Panc1 (cell line): ENCODE results near the gene MYBPHL. TPM values are rescaled to one million over a fixed set of nuclear protein-coding genes. Genes with fewer than 3 reads are reported as not detected.
"Not testable (repeated sequence)": the region's sequence is repeated elsewhere in the genome, so short reads cannot be mapped to it uniquely, and the experiment has no call there.

Experiments
- ATAC-seq: fragments of 200-7000 bp; cut with Tn5 transposase; 2 replicates; pipeline ENCODE4 v1.9.1; 2020; ENCODE audit warnings: mild to moderate bottlenecking, moderate library complexity
- BruUV-seq: library from RNA; stranded (reverse); fragments of 400-500 nt; replicated peaks from 2 replicates; lab custom pipeline; 2021; lab: Mats Ljungman, UMichigan
- CTCF ChIA-PET: fragments of 300-600 bp; sonication (Branson Sonifier 250); formaldehyde crosslinking; loops from one replicate; lab custom pipeline; 2022; ENCODE audit warnings: antibody characterized with exemption; lab: Charles Lee
- POLR2A ChIA-PET: fragments of 300-600 bp; sonication (Branson Sonifier 250); formaldehyde crosslinking; loops from one replicate; lab custom pipeline; 2022; ENCODE audit warnings: antibody characterized with exemption; lab: Charles Lee
- DNase-seq: peaks from one replicate; pipeline ENCODE4 v3.0.0-alpha.2; 2010; ENCODE audit warnings: low read depth, low spot score
- H3K27ac ChIP-seq: 2 replicates; pipeline ENCODE4 v1.5.1; 2011; ENCODE audit warnings: mild to moderate bottlenecking, low read length, inconsistent platforms
- H3K27me3 ChIP-seq: fragments of 200-500 bp; sonication (Bioruptor generic); 2 replicates; pipeline ENCODE4 v1.6.0; 2014; ENCODE audit warnings: low read length, inconsistent platforms; ENCODE audit not compliant: control insufficient read depth, insufficient read depth
- H3K36me3 ChIP-seq: fragments of 200-500 bp; sonication (Bioruptor generic); 2 replicates; pipeline ENCODE4 v1.5.1; 2014; ENCODE audit warnings: inconsistent platforms, mild to moderate bottlenecking, low read length, moderate library complexity; ENCODE audit not compliant: control insufficient read depth, insufficient read depth
- H3K4me1 ChIP-seq: 2 replicates; pipeline ENCODE4 v1.5.1; 2011; ENCODE audit warnings: inconsistent platforms, mild to moderate bottlenecking, low read length, moderate library complexity; ENCODE audit not compliant: control insufficient read depth, insufficient read depth
- H3K4me3 ChIP-seq, 2 experiments: 2 replicates each; pipeline ENCODE4 v1.5.1; 2011 to 2012; ENCODE audit warnings: low read depth in 2 of 2, low read length in 2 of 2, mild to moderate bottlenecking in 2 of 2, inconsistent platforms in 1 of 2, moderate library complexity in 1 of 2
- H3K9me3 ChIP-seq: fragments of 200-500 bp; sonication (Bioruptor generic); 2 replicates; pipeline ENCODE4 v1.5.1; 2014; ENCODE audit warnings: low read depth, mild to moderate bottlenecking, inconsistent platforms, low read length, moderate library complexity; ENCODE audit not compliant: control insufficient read depth, insufficient read depth
- POLR2AphosphoS5 ChIP-seq: IDR thresholded peaks from 2 replicates; pipeline ENCODE4 v1.6.1; 2012; ENCODE audit warnings: mild to moderate bottlenecking, low read depth, low read length, moderate library complexity
- SIN3A ChIP-seq: IDR thresholded peaks from 2 replicates; pipeline ENCODE4 v1.6.1; 2012; ENCODE audit warnings: low read depth, mild to moderate bottlenecking, low read length, moderate library complexity, borderline replicate concordance; ENCODE audit not compliant: insufficient read depth
- TCF7L2 ChIP-seq: IDR thresholded peaks from 2 replicates; pipeline ENCODE4 v1.6.1; 2011; ENCODE audit warnings: mild to moderate bottlenecking, low read depth, low read length, inconsistent platforms
- in situ Hi-C: cut with HindIII; loops from 2 replicates; pipeline ENCODE4 v1.10.0; 2016; ENCODE audit warnings: low sequenced_read_pairs, low pct_unique_long_range_greater_than_20kb
- intact Hi-C: fragments of 100-400 bp; cut with micrococcal nuclease; formaldehyde crosslinking; loops from one replicate; pipeline ENCODE4 v1.10.0; 2022; ENCODE audit not compliant: unreplicated experiment
- total RNA-seq: library from RNA; stranded (reverse); gene quantifications from one replicate; pipeline ENCODE4 v1.2.1, GENCODE V29; 2021; ENCODE audit not compliant: unreplicated experiment
- TF ChIP-seq, protein P1 (sequence below), 2 experiments: IDR thresholded peaks; 2 replicates each; pipeline ENCODE4 v1.6.1; 2011 to 2012; ENCODE audit warnings: low read depth in 2 of 2, control low read depth in 1 of 2, low read length in 1 of 2, mild to moderate bottlenecking in 1 of 2, moderate library complexity in 1 of 2; ENCODE audit not compliant: insufficient read depth in 1 of 2
- TF ChIP-seq, protein P2 (sequence below): fragments of 450-650 bp; IDR thresholded peaks from 2 replicates; pipeline ENCODE4 v1.5.1; 2017; ENCODE audit warnings: mild to moderate bottlenecking

Gene MYBPHL
- total RNA-seq, 1 experiment from 2014 or later = not detected

DNA sequence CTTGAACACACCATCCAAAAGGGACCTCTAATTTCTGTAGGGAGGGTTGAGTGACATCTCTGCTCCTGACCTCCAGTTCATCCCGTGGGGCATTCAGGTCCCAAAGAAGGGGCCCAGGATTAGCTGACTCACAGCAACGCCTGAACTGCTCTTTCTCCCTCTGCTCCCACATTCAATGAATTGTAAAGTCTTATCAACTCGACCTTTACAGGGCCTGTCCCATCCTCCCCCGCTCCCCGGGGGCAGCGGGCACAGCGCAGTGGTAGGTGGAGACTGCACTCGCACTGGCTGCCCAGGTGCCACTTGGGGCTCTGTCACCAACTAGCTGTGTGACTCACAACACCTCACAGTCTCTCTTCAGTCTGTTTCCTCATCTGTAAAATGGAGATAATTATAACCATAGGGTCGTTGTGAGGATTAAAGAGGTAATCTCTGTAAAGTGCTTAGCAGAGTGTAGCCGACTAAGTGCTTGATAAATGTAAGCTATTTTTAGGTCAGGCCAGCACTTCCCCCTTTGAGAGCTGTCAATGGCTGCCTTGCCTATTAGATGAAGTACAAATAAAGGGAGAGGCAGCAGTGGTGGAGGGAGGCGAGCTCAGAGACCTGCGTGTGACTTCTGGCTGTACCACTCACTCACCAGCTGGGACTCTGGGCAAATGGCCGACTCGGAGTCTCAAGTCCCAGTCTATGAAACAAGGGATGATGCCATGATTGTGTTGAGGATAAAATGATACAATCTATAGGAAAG, 637 bp upstream of the MYBPHL start:
- CTCF ChIA-PET = no interaction called here
- no peak for ATAC-seq

DNA sequence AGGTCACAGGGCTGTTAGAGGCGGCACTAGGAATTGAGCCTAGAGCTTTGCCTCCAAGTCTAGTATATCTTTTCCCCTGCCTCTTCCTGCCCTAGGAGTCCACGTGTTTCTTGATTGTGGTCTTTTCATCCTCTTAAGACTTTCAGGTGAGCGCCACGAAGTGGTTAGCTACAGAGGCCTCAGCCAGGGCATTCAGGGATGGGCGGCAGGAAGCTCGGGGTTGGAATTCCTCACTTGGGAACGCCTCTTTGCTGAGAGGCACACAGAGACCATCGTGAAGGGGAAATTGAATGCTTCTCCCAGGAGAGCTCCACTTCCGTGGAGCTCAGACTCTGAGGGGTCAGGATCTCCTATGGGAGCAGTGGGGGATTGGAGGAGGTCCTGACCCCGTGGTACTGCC, 820 bp downstream of the MYBPHL start:
- H3K4me1 ChIP-seq, DNase-seq, H3K27me3 ChIP-seq, H3K27ac ChIP-seq, ATAC-seq, intact Hi-C loops, H3K4me3 ChIP-seq, BruUV-seq, in situ Hi-C loops, CTCF ChIA-PET, H3K36me3 ChIP-seq, POLR2A ChIA-PET, H3K9me3 ChIP-seq: not testable (repeated sequence)

More for the DNA sequence above, 637 bp upstream of the MYBPHL start:
- Histone ChIP-seq H3K27me3 (no peaks in the 10 kb centered on the region), H3K27ac (no peak overlapping the region), H3K4me1 (no peaks in the 10 kb centered on the region), H3K36me3 (no peaks in the 10 kb centered on the region), H3K4me3 (no peak overlapping the region), H3K9me3 (no peaks in the 10 kb centered on the region)
- in situ Hi-C loops (no loop called here), intact Hi-C loops (no loop called here)
- TF ChIP-seq, protein P1, sequence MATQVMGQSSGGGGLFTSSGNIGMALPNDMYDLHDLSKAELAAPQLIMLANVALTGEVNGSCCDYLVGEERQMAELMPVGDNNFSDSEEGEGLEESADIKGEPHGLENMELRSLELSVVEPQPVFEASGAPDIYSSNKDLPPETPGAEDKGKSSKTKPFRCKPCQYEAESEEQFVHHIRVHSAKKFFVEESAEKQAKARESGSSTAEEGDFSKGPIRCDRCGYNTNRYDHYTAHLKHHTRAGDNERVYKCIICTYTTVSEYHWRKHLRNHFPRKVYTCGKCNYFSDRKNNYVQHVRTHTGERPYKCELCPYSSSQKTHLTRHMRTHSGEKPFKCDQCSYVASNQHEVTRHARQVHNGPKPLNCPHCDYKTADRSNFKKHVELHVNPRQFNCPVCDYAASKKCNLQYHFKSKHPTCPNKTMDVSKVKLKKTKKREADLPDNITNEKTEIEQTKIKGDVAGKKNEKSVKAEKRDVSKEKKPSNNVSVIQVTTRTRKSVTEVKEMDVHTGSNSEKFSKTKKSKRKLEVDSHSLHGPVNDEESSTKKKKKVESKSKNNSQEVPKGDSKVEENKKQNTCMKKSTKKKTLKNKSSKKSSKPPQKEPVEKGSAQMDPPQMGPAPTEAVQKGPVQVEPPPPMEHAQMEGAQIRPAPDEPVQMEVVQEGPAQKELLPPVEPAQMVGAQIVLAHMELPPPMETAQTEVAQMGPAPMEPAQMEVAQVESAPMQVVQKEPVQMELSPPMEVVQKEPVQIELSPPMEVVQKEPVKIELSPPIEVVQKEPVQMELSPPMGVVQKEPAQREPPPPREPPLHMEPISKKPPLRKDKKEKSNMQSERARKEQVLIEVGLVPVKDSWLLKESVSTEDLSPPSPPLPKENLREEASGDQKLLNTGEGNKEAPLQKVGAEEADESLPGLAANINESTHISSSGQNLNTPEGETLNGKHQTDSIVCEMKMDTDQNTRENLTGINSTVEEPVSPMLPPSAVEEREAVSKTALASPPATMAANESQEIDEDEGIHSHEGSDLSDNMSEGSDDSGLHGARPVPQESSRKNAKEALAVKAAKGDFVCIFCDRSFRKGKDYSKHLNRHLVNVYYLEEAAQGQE (IDR thresholded peaks at IDR 0.05; ENCODE audit: insufficient read depth in 1 of 2, low read depth in 2 of 2, low read length in 1 of 2) = no peak
- TF ChIP-seq SIN3A = no peak
- TF ChIP-seq, protein P2, sequence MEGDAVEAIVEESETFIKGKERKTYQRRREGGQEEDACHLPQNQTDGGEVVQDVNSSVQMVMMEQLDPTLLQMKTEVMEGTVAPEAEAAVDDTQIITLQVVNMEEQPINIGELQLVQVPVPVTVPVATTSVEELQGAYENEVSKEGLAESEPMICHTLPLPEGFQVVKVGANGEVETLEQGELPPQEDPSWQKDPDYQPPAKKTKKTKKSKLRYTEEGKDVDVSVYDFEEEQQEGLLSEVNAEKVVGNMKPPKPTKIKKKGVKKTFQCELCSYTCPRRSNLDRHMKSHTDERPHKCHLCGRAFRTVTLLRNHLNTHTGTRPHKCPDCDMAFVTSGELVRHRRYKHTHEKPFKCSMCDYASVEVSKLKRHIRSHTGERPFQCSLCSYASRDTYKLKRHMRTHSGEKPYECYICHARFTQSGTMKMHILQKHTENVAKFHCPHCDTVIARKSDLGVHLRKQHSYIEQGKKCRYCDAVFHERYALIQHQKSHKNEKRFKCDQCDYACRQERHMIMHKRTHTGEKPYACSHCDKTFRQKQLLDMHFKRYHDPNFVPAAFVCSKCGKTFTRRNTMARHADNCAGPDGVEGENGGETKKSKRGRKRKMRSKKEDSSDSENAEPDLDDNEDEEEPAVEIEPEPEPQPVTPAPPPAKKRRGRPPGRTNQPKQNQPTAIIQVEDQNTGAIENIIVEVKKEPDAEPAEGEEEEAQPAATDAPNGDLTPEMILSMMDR = no peak
- no peak for TF ChIP-seq TCF7L2
- TF ChIP-seq POLR2AphosphoS5 = no peak
- no TSS peak for BruUV-seq
- POLR2A ChIA-PET = interaction anchor here (0.6 kb wide), 1 partner anchor 11 kb away, joined by 3 read pairs; no protein-coding TSS in a partner anchor
- DNase-seq = no peak
